ENCODE results near the gene MYO1B. TPM values are rescaled to one million over a fixed set of nuclear protein-coding genes. Genes with fewer than 3 reads are reported as not detected.

The MYO1B gene
- total RNA-seq, 1 donor from 2014 or later = 51.0 TPM

GRCh38 chr2:191257934-191258333 lies 12.7 kb downstream of the MYO1B start:
- DNase-seq (ENCODE audit: low spot score) = no peak

GRCh38 chr2:191258996-191259395 lies 13.8 kb downstream of the MYO1B start:
- no peak for DNase-seq (ENCODE audit: low spot score)

- DNase-seq (ENCODE audit: low spot score) = no peak
Measured at GRCh38 chr2:191262436-191262835, 17.2 kb downstream of the MYO1B start.

- DNase-seq (ENCODE audit: low spot score) = no peak
Measured at GRCh38 chr2:191263050-191263449, 17.8 kb downstream of the MYO1B start.

- no peak for DNase-seq (ENCODE audit: low spot score)
Measured at GRCh38 chr2:191264647-191265081, 19.5 kb downstream of the MYO1B start.

- no peak for DNase-seq (ENCODE audit: low spot score)
Measured at GRCh38 chr2:191265311-191266170, 20.3 kb downstream of the MYO1B start.

GRCh38 chr2:191266201-191266600 lies 21.0 kb downstream of the MYO1B start:
- DNase-seq (ENCODE audit: low spot score) = no peak

GRCh38 chr2:191268596-191268995 lies 23.4 kb downstream of the MYO1B start:
- DNase-seq (ENCODE audit: low spot score) = no peak

- DNase-seq (ENCODE audit: low spot score) = no peak
Measured at GRCh38 chr2:191270306-191271161, 25.3 kb downstream of the MYO1B start.

GRCh38 chr2:191272064-191272463 lies 26.9 kb downstream of the MYO1B start:
- DNase-seq (ENCODE audit: low spot score) = no peak

- DNase-seq (ENCODE audit: low spot score) = no peak
Measured at GRCh38 chr2:191274413-191274815, 29.2 kb downstream of the MYO1B start.

GRCh38 chr2:191276792-191277465 lies 31.7 kb downstream of the MYO1B start:
- DNase-seq (ENCODE audit: low spot score) = no peak

- DNase-seq (ENCODE audit: low spot score) = peak; percentile 11
Measured at GRCh38 chr2:191280290-191280689, 35.1 kb downstream of the MYO1B start.

GRCh38 chr2:191280834-191281756 lies 35.9 kb downstream of the MYO1B start:
- no peak for DNase-seq (ENCODE audit: low spot score)

GRCh38 chr2:191285252-191285651 lies 40.0 kb downstream of the MYO1B start:
- DNase-seq (ENCODE audit: low spot score) = no peak

GRCh38 chr2:191287820-191288219 lies 42.6 kb downstream of the MYO1B start:
- DNase-seq (ENCODE audit: low spot score) = no peak

GRCh38 chr2:191289049-191289448 lies 43.8 kb downstream of the MYO1B start:
- DNase-seq (ENCODE audit: low spot score) = no peak

GRCh38 chr2:191291471-191291870 lies 46.3 kb downstream of the MYO1B start:
- no peak for DNase-seq (ENCODE audit: low spot score)

GRCh38 chr2:191292869-191293268 lies 47.7 kb downstream of the MYO1B start:
- no peak for DNase-seq (ENCODE audit: low spot score)

- DNase-seq (ENCODE audit: low spot score) = no peak
Measured at GRCh38 chr2:191295088-191295487, 49.9 kb downstream of the MYO1B start.

Data from umbilical cord (tissue), 2 donors.